Gastrocnemius medialis (tissue), 4 donors: ENCODE results near the gene SENP8. TPM values are rescaled to one million over a fixed set of nuclear protein-coding genes. Genes with fewer than 3 reads are reported as not detected.

Source experiments
- ATAC-seq, 2 donors: fragments of 150-250 bp; one replicate each; pipeline ENCODE4 v1.9.1; 2016
- DNase-seq, 2 donors: peaks; one replicate each; pipeline ENCODE4 v3.0.0-alpha.2; 2019
- H3K27ac ChIP-seq, 4 donors: fragments of 200-600 bp; sonication (generic); 1 replicate in 1 of 4; 2 replicates in 3 of 4; pipeline ENCODE4 v1.5.1; 2016 to 2018; ENCODE audit warnings: mild to moderate bottlenecking in 2 of 4, moderate library complexity in 1 of 4
- H3K27me3 ChIP-seq, 3 donors: fragments of 200-600 bp; sonication (generic) in 2 of 3; 1 replicate in 1 of 3; 2 replicates in 2 of 3; pipeline versions ENCODE4 v1.5.1 to v1.6.0; 2016 to 2019; ENCODE audit warnings: mild to moderate bottlenecking in 1 of 3, moderate library complexity in 1 of 3
- H3K36me3 ChIP-seq, 2 donors: fragments of 200-600 bp; sonication (generic) in 1 of 2; one replicate each; pipeline ENCODE4 v1.5.1; 2017 to 2018
- H3K4me1 ChIP-seq, 2 donors: fragments of 200-600 bp; sonication (generic) in 1 of 2; one replicate each; pipeline ENCODE4 v1.5.1; 2016 to 2017; ENCODE audit warnings: mild to moderate bottlenecking in 2 of 2
- H3K4me3 ChIP-seq, 4 donors: fragments of 200-600 bp; sonication (generic) in 3 of 4; 1 replicate in 1 of 4; 2 replicates in 3 of 4; pipeline ENCODE4 v1.5.1; 2016 to 2019; ENCODE audit warnings: mild to moderate bottlenecking in 2 of 4
- H3K9me3 ChIP-seq, 3 donors: fragments of 200-600 bp; sonication (generic) in 2 of 3; 1 replicate in 1 of 3; 2 replicates in 2 of 3; pipeline ENCODE4 v1.5.1; 2016 to 2019
- POLR2A ChIP-seq, 2 donors: fragments of 450-650 bp; IDR thresholded peaks; one replicate each; pipeline ENCODE4 v1.6.1; 2017; ENCODE audit warnings: antibody characterized with exemption in 2 of 2, mild to moderate bottlenecking in 2 of 2, moderate library complexity in 2 of 2
- in situ Hi-C, 4 donors: fragments of 200-750 bp; cut with MboI; loops; one replicate each; pipeline versions ENCODE4 v1.15.0 to v1.8.0; 2017; ENCODE audit warnings: low sequenced_read_pairs in 4 of 4
- intact Hi-C: fragments of 100-400 bp; cut with DNase I; formaldehyde crosslinking; loops from one replicate; pipeline ENCODE4 v1.15.1; 2023; ENCODE audit warnings: low total_unique reads
- total RNA-seq, 4 donors: library from RNA; depleted of rRNA; stranded (reverse); fragments of >200 nt; gene quantifications; one replicate each; pipeline versions ENCODE4 v1.1.0 to v1.2.3, GENCODE V29; 2016
- TF ChIP-seq, protein P1 (sequence below), 5 experiments: fragments of 450-650 bp in 3 of 5; fragments of 200-600 bp in 2 of 5; sonication (generic) in 2 of 5; IDR thresholded peaks in 4 of 5; conservative IDR thresholded peaks in 1 of 5; 1 replicate in 4 of 5; 2 replicates in 1 of 5; pipeline ENCODE4 v1.5.1; 2016 to 2019; ENCODE audit warnings: antibody characterized with exemption in 5 of 5, mild to moderate bottlenecking in 3 of 5, moderate library complexity in 3 of 5

SENP8 gene
- total RNA-seq, 4 donors from 2014 or later: 1.0 to 3.6 (median 2.7) TPM

GRCh38 chr15:72074335-72075060 is 43.7 kb upstream of the SENP8 start:
- Histone ChIP-seq H3K27ac (no peak overlapping the region), H3K36me3 (no peaks in the 10 kb centered on the region), H3K9me3 (no peaks in the 10 kb centered on the region), H3K4me1 (peaks cover 6 to 9% of the 10 kb centered on the region in 2 donors), H3K27me3 (no peaks in the 10 kb centered on the region), H3K4me3 (no peak overlapping the region)
- TF ChIP-seq POLR2A (IDR thresholded peaks at IDR 0.05): no peak
- TF ChIP-seq, protein P1, sequence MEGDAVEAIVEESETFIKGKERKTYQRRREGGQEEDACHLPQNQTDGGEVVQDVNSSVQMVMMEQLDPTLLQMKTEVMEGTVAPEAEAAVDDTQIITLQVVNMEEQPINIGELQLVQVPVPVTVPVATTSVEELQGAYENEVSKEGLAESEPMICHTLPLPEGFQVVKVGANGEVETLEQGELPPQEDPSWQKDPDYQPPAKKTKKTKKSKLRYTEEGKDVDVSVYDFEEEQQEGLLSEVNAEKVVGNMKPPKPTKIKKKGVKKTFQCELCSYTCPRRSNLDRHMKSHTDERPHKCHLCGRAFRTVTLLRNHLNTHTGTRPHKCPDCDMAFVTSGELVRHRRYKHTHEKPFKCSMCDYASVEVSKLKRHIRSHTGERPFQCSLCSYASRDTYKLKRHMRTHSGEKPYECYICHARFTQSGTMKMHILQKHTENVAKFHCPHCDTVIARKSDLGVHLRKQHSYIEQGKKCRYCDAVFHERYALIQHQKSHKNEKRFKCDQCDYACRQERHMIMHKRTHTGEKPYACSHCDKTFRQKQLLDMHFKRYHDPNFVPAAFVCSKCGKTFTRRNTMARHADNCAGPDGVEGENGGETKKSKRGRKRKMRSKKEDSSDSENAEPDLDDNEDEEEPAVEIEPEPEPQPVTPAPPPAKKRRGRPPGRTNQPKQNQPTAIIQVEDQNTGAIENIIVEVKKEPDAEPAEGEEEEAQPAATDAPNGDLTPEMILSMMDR (IDR thresholded peaks at IDR 0.05 in 4 of 5, conservative IDR thresholded peaks at IDR 0.05 in 1 of 5): no peak
- ATAC-seq: no peak
- intact Hi-C loops (no loop called here), in situ Hi-C loops (no loop called here)
- no peak for DNase-seq

GRCh38 chr15:72077950-72078349 is 40.3 kb upstream of the SENP8 start:
- DNase-seq: no peak
- no peaks in the 10 kb centered on the region for H3K9me3 ChIP-seq
- no peak for TF ChIP-seq POLR2A (IDR thresholded peaks at IDR 0.05)
- TF ChIP-seq, protein P1 (IDR thresholded peaks at IDR 0.05 in 4 of 5, conservative IDR thresholded peaks at IDR 0.05 in 1 of 5): no peak
- no peak overlapping the region for H3K27ac ChIP-seq
- H3K27me3 ChIP-seq: no peaks in the 10 kb centered on the region
- intact Hi-C loops: no loop called here
- in situ Hi-C loops: no loop called here
- H3K36me3 ChIP-seq: no peaks in the 10 kb centered on the region
- no peak for ATAC-seq
- H3K4me3 ChIP-seq: no peak overlapping the region
- H3K4me1 ChIP-seq: peaks cover 16 to 21% of the 10 kb centered on the region in 2 donors

DNA sequence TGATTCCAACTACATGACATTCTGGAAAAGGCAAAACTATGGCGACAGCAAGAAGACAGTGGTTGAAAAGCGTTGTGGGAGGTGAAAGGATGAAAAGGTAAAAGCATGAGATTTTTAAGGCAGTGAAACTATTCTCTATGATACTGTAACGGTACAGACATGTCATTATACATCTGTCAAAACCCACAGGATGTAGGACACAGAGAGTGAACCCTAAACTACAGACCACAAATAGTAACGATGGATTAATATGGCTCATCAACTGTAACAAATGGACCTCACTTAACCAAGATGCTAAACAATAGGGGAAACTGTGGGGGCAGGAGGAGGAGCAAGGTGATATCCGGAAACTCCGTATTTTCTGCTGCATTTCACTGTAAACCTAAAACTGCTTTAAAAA is 39.3 kb upstream of the SENP8 start:
- Histone ChIP-seq H3K4me1 (peaks cover 20 to 26% of the 10 kb centered on the region in 2 donors), H3K27me3 (no peaks in the 10 kb centered on the region), H3K27ac (no peak overlapping the region), H3K4me3 (no peak overlapping the region), H3K36me3 (no peaks in the 10 kb centered on the region), H3K9me3 (no peaks in the 10 kb centered on the region)
- ATAC-seq: no peak
- in situ Hi-C loops: no loop called here
- intact Hi-C loops: no loop called here
- no peak for DNase-seq
- TF ChIP-seq, protein P1 (IDR thresholded peaks at IDR 0.05 in 4 of 5, conservative IDR thresholded peaks at IDR 0.05 in 1 of 5): no peak
- TF ChIP-seq POLR2A (IDR thresholded peaks at IDR 0.05): no peak

DNA sequence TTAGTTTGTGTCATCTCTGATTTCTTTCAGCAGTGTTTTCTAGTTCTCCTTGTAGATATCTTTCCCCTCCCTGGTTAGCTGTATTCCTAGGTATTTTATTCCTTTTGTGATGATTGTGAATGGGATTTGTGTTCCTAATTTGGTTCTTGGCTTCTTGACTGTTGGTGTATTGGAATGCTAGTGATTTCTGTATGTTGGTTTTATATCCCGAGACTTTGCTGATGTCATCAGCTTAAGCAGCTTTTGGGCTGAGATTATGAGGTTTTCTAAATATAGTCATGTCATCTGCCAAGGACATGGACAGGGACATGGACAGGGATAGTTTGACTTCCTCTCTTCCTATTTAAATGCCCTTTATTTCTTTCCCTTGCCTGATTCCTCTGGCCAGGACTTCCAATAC is 36.0 kb upstream of the SENP8 start:
- H3K4me3 ChIP-seq: no peak overlapping the region
- intact Hi-C loops: no loop called here
- peaks cover 25 to 29% of the 10 kb centered on the region in 2 donors for H3K4me1 ChIP-seq
- no peaks in the 10 kb centered on the region for H3K9me3 ChIP-seq
- DNase-seq (no peak), ATAC-seq (no peak)
- in situ Hi-C loops: no loop called here
- no peaks in the 10 kb centered on the region for H3K36me3 ChIP-seq
- no peak for TF ChIP-seq POLR2A (IDR thresholded peaks at IDR 0.05)
- TF ChIP-seq, protein P1 (IDR thresholded peaks at IDR 0.05 in 4 of 5, conservative IDR thresholded peaks at IDR 0.05 in 1 of 5): no peak
- peak overlapping the region in 1 of 4 donors; percentile 3 for H3K27ac ChIP-seq
- no peaks in the 10 kb centered on the region for H3K27me3 ChIP-seq
